ENCODE measurements around the gene PUM1. TPM values are rescaled to one million over a fixed set of nuclear protein-coding genes. Genes with fewer than 3 reads are reported as not detected.

The PUM1 gene
- total and polyA plus RNA-seq, 10 donors = 14.9 to 122 (median 82.5) TPM

DNA sequence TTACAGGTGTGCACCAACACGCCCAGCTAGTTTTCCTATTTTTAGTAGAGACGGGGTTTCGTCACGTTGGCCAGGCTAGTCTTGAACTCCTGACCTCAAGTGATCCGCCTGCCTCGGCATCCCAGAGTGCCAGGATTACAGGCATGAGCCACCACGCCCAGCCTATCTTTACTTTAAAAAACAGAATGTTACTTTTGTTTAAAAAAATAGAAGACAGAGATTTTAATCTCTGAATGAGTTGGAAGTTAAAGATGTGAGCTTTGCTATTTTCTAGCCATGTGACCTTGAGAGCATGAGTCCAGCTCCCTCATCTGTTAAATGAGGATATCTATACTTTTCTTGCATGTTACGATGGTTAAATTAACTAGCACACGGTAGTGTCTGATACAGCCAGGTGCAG, 3.9 kb upstream of the PUM1 start:
- H3K27ac ChIP-seq = no peak overlapping the region
- H3K4me1 ChIP-seq = peaks cover 0 to 9% (median 4%) of the 10 kb centered on the region in 6 donors
- H3K4me3 ChIP-seq = no peak overlapping the region
- WGBS, 5 donors = 72 to 82% (median 74%) methylated on average over 9 of the region's 9 CpGs
- H3K27me3 ChIP-seq (replicated peaks in 1 of 7) = no peaks in the 10 kb centered on the region
- H3K36me3 ChIP-seq = no peaks in the 10 kb centered on the region
- no peak for TF ChIP-seq POLR2AphosphoS5 (IDR thresholded peaks at IDR 0.05)
- TF ChIP-seq, protein P1, sequence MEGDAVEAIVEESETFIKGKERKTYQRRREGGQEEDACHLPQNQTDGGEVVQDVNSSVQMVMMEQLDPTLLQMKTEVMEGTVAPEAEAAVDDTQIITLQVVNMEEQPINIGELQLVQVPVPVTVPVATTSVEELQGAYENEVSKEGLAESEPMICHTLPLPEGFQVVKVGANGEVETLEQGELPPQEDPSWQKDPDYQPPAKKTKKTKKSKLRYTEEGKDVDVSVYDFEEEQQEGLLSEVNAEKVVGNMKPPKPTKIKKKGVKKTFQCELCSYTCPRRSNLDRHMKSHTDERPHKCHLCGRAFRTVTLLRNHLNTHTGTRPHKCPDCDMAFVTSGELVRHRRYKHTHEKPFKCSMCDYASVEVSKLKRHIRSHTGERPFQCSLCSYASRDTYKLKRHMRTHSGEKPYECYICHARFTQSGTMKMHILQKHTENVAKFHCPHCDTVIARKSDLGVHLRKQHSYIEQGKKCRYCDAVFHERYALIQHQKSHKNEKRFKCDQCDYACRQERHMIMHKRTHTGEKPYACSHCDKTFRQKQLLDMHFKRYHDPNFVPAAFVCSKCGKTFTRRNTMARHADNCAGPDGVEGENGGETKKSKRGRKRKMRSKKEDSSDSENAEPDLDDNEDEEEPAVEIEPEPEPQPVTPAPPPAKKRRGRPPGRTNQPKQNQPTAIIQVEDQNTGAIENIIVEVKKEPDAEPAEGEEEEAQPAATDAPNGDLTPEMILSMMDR (IDR thresholded peaks at IDR 0.05 in 8 of 11, conservative IDR thresholded peaks at IDR 0.05 in 3 of 11) = no peak
- TF ChIP-seq POLR2A (IDR thresholded peaks at IDR 0.05) = no peak
- peak; percentile 9 for DNase-seq
- no peaks in the 10 kb centered on the region for H3K9me3 ChIP-seq
- intact Hi-C loops (cut with DNase I; ENCODE audit: low total_unique reads) = no loop called here

DNA sequence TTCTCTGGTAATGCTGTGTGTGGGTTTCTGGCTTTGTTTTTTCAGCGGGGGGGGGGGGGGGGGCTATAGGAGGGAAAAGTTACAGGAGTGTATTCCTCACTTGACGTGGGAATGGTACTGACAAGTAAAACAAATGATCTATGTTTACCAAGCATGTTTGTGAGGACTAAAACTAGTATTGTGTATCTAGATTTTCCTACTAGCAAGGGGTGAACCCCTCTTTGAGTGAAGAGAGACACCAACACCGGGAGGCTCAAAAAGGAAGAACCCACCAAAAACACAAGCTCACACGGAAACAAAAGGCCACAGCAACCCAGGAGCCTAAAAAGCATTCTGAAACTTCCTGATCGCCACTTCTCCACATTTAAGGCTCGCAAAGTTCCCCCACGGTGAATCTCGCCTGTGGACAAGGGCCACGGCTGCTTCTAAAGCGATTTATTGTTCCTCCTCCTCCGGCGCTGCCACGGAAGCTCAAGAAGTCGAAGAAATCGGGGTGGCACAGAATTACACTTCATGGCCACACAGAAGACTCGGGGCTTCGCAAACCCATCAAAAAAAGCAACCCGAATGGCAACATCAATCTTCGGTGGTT, 703 bp downstream of the PUM1 start:
- TF ChIP-seq POLR2A (IDR thresholded peaks at IDR 0.05) (no peak), POLR2AphosphoS5 (IDR thresholded peaks at IDR 0.05) (no peak)
- TF ChIP-seq, protein P1 (IDR thresholded peaks at IDR 0.05 in 8 of 11, conservative IDR thresholded peaks at IDR 0.05 in 3 of 11) = no peak
- intact Hi-C loops (cut with DNase I; ENCODE audit: low total_unique reads) = no loop called here
- WGBS, 5 donors = 0 to 1% (median 0%) methylated on average over 18 to 19 of the region's 19 CpGs
- no peaks in the 10 kb centered on the region for H3K9me3 ChIP-seq
- peak overlapping the region; percentile 59 to 81 (median 70) for H3K4me3 ChIP-seq
- peak; percentile 81 for DNase-seq
- H3K27me3 ChIP-seq (replicated peaks in 1 of 7) = no peaks in the 10 kb centered on the region
- H3K4me1 ChIP-seq = peaks cover 22 to 55% (median 48%) of the 10 kb centered on the region in 6 donors
- peak overlapping the region; percentile 70 to 97 (median 94) for H3K27ac ChIP-seq
- peaks cover 0 to 19% (median 0%) of the 10 kb centered on the region in 6 donors for H3K36me3 ChIP-seq

DNA sequence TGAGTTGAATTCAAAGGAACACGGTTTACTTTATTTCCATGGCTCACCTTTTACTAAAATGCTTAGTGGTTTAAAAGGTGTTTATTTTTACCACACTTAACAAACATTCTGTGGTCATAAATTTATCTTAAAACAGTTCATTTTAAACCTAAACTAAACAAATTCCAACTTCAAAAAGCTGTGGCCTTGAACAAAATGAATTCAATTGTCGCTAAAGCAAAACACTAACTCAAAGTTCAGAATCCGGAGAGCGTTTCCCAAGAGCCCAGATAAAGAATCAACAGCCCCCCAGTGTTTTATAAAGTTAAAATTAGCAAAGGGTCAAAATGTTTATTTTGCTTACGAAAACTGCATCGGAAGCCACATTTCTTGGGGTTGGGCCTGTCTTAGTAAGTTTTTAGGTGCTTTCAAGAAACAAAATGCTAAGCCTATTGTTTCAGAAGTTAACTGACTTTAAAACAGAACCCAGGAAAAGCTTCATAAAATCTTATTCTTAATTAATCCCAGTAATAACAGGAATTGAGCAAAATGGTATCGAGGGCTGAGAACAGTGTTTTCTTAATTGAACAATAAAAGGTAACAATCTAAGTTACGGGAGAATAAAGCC, 1.3 kb downstream of the PUM1 start:
- peak overlapping the region; percentile 59 to 81 (median 70) for H3K4me3 ChIP-seq
- H3K4me1 ChIP-seq = peaks cover 23 to 61% (median 53%) of the 10 kb centered on the region in 6 donors
- no peaks in the 10 kb centered on the region for H3K27me3 ChIP-seq (replicated peaks in 1 of 7)
- no peaks in the 10 kb centered on the region for H3K9me3 ChIP-seq
- peak overlapping the region in 7 of 8 donors; percentile 36 to 97 (median 94) for H3K27ac ChIP-seq
- TF ChIP-seq, protein P1 (IDR thresholded peaks at IDR 0.05 in 8 of 11, conservative IDR thresholded peaks at IDR 0.05 in 3 of 11) = no peak
- no peak for TF ChIP-seq POLR2AphosphoS5 (IDR thresholded peaks at IDR 0.05)
- no peak for TF ChIP-seq POLR2A (IDR thresholded peaks at IDR 0.05)
- no peak for DNase-seq
- peaks cover 0 to 24% (median 2%) of the 10 kb centered on the region in 6 donors for H3K36me3 ChIP-seq
- intact Hi-C loops (cut with DNase I; ENCODE audit: low total_unique reads) = no loop called here
- 0 to 2% (median 1%) methylated on average over 8 of the region's 8 CpGs for WGBS, 5 donors

DNA sequence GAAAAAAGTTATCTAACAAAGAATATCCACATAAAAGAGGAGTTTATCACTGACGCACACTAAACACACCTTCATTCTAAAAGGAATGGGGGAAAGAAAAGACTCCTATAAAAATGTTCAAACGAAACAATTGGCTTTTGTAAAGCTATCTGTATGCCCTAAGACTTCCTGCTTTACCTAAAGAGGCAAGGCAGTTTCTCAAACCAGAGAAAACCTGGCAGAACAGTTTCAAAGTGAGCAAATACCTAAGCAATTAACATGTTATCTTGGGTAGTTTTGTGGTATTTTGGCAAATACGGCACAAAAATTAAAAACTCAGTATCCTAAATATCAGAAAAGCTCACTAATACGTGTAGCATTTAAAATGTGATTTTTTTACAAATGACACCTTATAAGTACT, 1.9 kb downstream of the PUM1 start:
- peak overlapping the region in 7 of 8 donors; percentile 36 to 97 (median 94) for H3K27ac ChIP-seq
- intact Hi-C loops (cut with DNase I; ENCODE audit: low total_unique reads) = no loop called here

More for the DNA sequence above, 1.9 kb downstream of the PUM1 start:
- no peak for TF ChIP-seq POLR2AphosphoS5 (IDR thresholded peaks at IDR 0.05)
- TF ChIP-seq, protein P1 (IDR thresholded peaks at IDR 0.05 in 8 of 11, conservative IDR thresholded peaks at IDR 0.05 in 3 of 11) = no peak
- TF ChIP-seq POLR2A (IDR thresholded peaks at IDR 0.05) = no peak
- no peak for DNase-seq
- H3K4me1 ChIP-seq = peaks cover 28 to 67% (median 58%) of the 10 kb centered on the region in 6 donors
- peak overlapping the region; percentile 59 to 81 (median 70) for H3K4me3 ChIP-seq
- peaks cover 0 to 30% (median 7%) of the 10 kb centered on the region in 6 donors for H3K36me3 ChIP-seq
- no peaks in the 10 kb centered on the region for H3K27me3 ChIP-seq (replicated peaks in 1 of 7)
- H3K9me3 ChIP-seq = no peaks in the 10 kb centered on the region
- 6 to 8% (median 7%) methylated on average over 4 of the region's 4 CpGs for WGBS, 5 donors
